NCI-H146 treated with DMSO at 0.1 percent for 48 hours (cell line): Measurements from ENCODE around the gene MTHFD1L.
A peak's percentile ranks its signal among the peaks of the same experiment; 100 is the strongest.
"Not testable (repeated sequence)": the region's sequence is repeated elsewhere in the genome, so short reads cannot be mapped to it uniquely, and the experiment has no call there.

Source experiments
- DNase-seq: peaks from one replicate; lab custom pipeline; 2025; ENCODE audit not compliant: unreplicated experiment; lab: John Stamatoyannopoulos, UW

Gene MTHFD1L

DNA sequence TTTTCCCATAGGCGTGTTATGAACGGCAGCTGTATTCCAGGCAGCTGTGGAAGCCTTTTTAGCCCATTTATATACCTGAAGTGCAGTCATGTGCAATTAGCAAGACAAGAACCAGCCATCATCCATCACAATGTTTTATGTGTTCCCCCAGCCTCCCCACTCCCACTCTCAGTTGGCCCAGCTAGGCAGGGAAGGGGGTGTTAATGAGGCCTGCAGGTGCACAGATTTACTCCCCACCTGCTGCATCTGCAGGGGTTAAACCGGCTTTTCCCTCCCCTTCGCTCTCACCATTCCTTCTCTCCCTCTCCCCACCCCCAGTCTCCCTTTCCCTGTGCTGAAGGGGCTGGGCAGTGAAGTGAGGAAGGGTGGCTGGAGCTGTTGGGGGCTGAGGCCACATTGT, 224.5 kb downstream of the MTHFD1L start:
- no peak for DNase-seq

DNA sequence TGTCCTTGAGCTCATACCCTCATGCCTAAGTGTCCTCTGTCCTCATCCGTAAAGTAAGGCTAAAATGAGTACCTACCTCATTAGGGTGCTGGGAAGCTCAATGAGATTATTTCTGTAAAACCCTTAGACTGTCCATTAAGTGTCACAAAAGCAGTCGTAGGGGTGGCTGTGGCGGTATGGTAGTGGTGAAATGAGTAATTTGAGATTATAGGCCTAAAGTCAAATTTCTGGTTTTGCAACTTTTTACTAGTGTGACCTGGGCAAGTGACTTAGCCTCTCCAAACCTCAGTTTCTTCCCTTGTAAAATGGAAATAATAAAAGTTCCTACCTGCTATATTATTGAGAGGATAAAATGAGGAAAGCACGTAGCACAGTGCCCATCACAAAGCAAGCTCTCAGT, 226.1 kb downstream of the MTHFD1L start:
- DNase-seq, result no peak

DNA sequence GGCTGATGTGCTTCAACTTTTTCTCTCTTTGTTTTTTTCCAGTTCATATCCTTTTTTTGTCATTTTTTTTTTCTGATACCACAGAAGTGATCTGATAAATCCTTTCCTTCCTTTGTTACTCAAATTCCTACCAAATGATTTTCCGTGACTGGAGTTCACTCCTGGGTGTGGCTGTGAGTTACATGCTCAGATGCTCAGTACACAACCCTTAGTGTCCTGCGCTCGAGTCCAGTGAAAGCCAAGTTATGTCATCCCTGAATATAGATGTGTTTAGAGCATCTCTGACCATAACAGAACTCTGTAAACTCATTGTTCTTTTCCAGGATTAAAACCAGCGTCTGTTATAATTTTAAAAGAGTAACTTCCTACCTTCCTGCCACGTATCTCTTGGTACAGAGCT, 227.1 kb downstream of the MTHFD1L start:
- no peak for DNase-seq

DNA sequence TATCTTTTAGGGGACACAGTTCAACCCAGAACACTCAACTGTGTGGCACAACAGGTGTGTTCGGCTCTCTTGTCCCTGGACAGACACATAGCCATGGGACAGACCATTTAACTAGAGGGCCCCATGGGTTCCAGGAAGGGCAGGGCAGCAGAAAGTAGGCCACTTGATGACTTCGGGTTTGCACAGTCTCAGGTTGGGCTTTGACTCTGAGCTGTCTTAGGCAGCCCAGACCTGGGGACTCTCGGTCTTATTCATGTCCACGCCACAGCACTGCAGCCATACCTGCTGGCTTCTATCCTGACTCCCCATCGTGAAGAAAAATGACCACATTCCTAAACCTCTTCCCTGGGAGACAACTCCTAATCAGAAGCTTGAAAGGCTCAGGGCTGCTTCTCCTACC, 228.2 kb downstream of the MTHFD1L start:
- DNase-seq, result no peak

DNA sequence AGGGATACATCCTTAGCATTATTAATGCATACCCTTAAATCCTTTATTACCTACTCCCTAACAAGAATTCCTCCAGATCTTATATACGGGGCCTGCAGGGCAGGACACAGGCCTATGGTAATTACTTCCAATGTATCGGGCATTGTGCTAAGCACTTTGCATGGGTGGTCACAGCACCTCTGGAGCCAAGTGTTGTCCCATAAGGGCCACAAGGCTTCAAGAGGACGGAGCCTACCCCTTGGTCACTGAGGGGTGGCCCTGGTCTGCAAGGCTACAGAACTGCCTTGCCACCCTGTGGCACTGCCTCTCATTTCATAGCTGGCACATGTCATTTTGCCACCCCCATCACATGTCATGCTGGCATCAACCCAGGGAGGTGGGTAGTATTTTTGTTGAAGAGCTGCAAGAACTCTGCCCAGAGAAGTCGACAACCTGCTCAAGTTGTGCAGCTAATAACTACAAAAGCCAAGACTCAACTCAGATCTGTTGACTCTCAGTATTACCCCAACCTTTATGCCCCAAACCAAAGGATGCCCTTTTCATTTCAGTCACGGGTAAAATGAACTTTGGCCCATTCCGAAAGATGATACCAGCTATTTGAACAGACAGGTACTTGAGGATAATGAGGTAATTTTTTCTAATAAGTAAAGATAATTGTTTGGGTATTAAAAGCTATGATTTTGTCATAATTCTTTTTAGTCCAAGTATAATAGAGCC, 230.2 kb downstream of the MTHFD1L start:
- peak; percentile 87 for DNase-seq

DNA sequence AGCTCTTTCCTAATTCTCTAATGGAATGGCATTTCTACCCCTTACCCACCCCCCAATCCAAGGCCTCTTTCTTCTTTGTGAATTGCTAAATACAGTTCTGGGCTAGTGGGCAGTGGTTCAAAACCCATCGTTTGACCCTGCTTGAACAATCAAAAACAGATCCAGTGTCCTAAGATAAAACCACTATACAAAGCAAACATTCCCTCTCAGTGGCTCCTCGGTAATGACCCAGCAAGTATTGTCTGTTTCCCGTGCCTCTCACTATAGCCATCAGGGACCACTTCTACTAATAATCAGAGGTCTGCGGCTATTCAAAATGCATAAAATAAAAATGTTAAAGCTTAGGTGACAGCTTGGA, 230.7 kb downstream of the MTHFD1L start:
- peak; percentile 87 for DNase-seq

DNA sequence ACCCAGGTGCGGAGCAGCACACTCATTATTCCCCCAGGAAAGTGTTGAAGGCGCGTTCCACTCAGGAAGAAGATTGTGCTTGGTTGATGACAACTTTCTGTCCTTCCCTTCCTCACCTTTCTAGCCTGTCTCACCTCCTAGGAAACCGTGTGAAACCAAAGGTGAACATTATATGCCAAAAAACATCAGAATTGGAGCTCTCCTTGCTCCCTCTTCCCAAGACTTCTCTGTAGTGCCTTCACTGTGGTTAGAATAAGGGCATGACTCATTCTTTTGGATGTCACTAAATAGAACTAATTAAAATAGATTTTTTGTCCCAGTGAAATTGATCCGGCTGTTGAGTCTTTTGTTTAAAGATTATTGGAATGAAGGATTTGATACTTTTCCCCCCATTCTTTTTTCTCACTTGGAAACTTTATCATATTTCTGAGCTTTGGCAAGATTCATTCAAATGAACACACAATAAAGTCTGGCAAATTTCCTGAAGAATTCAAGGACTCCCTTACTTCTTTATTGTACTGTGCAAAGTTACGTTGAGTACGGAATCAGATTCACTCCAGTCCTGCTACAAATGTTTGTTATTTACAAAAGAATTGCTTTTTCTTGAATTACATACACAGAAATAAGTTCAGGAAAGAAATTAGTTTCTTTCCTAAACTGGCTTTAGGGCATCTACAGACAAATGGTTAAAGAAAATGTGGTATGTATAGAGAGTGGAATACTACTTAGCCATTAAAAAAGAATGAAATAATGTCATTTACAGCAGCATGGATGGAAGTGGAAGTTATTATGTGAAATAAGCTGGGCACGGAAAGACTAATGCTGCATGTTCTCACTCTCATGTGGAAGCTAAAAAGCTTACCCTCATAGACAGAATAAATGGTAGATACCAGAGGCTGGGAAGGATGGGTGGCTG, 231.4 kb downstream of the MTHFD1L start:
- DNase-seq, result no peak

DNA sequence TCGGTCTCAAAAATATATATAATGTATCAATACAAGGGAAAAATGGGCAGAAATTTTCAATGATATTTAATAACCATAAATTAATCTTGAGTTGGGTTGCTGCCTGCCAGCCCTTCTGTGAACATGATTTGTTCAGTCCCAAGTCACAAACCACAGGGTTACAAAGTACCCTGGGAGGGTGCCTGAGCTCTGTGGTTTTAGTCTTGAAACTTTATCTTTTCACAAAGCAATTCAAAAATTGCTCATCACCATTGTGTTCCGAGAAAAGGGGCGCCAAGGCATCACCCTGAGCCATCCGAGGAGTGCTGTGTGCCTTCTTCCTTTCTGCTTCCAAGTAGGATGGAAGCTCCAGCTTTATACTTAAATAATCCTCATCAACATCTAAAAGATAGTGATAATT, 232.7 kb downstream of the MTHFD1L start:
- DNase-seq, result no peak

DNA sequence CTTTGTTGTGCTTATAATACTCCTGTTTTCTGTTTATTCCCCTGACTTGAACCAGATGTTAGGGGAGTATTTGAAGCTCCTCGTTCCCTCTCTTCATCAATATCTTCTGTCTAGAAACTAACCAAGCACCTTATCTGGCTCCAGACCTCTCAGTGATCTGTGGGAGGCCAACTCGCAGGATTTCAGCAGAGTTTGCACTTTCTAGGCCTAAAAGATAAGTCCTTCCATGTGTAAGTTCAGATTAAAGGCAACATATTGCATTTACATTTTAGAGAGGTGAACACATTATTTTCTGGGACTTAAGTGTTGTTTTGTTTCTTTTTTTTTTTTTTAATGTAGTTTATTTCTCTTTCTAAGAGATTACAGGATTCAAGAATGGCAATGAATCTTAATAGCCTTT, 234.8 kb downstream of the MTHFD1L start:
- no peak for DNase-seq

DNA sequence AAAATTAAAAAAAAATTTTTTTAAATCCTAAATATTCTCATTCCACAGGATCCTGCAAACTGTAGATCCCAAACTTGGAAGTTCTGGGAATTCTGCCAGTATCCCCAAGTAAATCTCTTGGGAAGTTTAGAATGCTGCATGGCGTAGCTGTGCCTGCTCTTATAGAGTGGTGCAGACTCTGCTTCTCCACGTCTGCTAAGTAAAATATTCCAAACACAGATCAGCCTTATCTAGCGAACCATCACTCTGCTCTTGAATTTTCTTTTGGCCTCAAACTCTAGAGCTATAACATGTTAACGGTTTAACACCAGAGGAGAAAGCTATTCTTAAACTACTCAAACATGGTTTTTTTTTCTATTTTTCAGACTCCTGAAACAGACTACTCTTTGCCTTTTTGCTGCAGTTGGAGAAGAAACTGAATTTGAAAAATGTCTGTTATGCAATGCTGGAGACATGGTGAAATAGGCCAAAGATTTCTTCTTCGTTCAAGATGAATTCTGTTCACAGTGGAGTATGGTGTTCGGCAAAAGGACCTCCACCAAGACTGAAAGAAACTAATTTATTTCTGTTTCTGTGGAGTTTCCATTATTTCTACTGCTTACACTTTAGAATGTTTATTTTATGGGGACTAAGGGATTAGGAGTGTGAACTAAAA, 235.8 kb downstream of the MTHFD1L start:
- DNase-seq, result no peak

DNA sequence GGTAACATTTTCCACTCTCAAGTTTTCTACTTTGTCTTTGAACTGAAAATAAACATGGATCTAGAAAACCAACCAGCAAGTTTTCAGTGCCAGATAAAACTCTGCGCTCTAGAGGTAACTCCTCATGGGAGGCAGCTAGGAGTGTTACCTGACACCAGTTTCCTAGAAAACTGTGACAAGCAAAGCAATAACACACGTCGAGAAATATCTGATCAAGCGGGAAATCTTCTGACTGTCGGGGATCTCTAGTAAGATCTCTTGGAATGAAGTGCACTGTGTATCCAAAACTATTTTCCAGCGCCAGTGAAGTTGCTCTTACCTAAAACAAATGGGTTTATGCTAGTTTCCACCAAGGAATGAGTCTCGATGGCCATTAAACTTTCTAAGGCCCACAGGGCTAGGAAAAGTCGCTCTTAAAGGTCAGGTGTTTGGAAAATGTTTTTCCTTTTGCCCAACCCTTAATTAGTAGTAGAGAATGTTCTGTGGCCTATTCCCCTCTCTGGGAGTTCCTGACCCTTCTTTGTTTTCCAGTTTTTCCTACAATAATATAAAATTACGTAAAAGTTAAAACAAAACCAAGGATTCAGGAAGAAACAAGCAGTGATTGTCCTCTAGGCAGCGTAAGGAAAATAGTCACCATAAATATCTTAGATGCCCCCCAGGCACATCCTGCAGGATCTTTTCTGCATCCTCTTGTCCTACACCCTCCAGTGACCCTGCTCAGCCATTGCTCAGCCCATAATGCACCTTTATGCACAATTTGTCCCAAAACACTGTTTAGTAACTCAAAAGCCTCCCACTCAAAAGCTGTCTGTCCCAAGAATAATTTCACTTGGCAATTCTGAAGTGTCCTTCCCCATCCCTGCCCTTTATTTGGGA, 236.6 kb downstream of the MTHFD1L start:
- no peak for DNase-seq

DNA sequence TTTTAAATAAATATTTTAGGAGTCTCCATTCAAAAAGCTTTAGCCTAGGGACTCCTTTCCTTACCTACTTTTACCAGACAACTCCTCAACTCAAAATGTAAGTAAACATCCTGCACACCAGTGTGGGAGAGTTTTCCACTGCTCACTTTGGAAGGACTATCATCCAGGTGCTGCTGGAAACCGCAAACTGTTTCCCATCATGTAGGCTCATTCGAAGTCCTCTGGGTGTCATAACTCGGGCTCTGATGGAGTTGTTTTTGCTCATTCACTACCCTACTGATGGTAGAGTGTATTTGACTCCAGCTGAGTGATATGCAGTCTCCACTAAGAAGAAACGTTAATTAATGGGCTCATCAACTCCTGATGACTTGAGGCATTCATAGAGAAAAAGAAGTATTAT, 237.8 kb downstream of the MTHFD1L start:
- no peak for DNase-seq

DNA sequence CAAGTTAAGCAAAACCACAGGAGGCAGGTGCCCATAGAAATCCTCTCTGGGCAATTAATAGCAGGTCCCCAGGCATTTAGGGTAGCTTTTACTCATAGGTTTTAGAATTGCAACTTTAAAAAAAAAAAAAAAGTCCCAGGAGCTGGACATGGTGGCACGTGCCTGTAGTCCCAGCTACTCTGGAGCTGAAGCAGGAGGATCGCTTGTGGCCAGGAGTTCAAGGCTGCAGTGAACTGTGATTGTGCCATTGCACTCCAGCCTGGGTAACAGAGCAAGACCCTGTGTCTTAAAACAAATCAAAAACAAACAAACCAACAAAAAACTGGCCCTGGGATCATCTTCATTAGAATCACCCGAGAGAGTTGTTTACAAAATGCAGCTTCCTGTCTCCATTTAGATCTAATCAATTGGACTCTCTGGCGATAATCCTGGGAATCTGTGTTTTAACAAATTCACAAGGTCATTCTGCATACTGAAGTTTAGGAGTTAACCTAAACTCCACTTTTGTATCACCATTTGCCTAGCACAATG, 242.5 kb downstream of the MTHFD1L start:
- DNase-seq, result no peak

DNA sequence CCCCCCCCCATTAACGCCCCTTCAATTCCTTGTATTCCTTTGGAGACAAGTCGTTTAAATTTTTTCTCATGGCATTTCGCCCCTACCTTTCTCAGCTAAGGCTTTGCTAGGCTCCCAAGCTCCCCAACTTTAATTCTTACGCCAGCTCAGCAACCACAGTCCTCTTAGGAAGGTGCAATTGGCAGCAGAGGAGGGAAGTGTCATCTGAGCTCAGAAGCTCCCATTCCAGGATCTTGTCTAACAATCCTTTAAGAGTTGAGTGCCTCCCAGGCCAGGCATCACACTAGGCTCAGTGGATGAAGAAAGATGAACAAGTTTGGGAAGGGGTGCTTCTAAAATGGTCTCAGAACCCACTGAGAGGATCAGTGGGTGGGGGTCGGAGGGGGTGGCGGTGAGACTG, 243.0 kb downstream of the MTHFD1L start:
- no peak for DNase-seq

DNA sequence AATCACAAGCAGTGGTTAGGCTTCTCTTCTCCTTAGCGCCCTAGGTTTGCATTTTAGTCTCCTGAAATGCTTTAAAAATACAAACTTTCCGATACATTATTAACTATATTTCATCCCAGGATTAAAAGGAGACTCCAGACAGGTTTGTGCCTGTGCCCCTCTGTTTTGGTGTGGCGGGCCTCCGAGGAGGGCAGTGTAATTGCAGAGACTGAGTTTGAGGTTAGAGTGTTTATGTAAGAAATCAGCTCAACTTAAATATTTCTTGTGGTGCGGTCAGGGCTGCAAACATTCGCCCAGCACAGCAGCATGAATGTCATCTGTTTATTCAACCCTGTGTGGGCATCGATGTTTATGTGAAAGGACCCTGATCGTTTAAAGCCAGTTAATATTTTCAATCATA, 243.9 kb downstream of the MTHFD1L start:
- no peak for DNase-seq

DNA sequence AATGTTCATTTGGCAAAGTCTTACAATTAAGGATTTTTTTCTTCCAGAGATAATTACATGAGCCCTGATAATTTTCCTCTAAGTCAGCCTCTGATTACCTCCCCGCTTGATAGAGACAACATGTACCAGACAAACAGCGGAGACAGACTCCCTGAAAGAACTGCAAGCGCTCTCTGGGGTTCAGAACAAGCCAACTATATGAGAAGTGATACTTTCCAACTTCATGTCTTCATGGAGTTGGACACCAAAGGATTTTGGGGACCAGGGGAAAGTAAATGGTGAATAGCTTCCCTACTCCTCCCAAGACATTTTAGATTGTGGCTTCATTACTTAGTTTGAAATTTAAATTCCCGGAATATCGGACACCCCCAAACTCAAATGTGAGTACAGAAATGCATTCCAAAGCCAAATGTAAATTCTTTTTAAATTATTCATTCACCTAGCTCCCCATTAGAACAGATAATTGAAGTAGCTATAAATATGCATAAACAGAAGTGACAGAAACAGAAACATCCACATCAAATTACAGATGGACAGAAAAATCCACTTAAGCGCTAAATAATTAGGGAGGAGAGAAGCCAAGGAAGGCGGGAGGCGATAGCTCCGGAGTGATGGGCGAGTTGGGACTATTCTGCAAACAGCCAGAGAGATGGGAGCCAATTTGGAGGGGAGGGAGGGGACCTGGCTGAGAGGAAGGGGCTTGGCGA, 244.5 kb downstream of the MTHFD1L start:
- DNase-seq, result no peak

DNA sequence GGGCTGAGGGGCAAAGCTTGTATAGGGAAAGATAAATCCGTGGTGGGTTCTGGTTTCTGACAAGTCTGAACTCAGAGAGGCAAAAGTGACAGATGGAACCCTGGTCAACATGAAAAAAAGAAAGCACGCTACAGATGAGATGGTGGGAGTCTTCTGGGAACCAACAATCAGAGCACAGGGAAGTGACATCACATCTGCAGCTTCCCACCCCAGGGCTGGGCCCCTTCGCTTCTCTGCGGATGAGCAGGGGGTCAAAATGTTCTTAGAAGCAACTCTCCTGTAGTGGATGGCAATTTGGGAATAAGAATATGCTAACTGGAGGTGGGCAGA, 245.0 kb downstream of the MTHFD1L start:
- DNase-seq, result no peak

DNA sequence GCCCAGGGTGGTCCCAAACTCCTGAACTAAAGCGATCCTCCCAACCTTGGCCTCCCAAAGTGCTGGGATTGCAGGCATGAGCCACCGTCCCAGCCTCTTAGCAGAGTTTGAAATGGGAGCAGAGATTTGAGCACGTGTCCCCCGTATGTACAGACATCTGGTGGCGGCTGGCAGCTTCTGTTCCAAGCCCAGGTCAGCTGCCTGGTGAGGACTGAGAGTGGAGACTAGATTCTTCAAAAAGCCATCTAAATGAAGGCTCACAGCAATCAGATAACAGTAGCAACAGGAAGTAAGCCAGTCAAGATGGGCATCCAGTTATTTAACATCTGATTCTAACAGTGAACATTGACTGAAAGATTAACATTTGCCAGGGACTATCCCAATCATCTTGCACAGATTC, 246.2 kb downstream of the MTHFD1L start:
- DNase-seq, result no peak

DNA sequence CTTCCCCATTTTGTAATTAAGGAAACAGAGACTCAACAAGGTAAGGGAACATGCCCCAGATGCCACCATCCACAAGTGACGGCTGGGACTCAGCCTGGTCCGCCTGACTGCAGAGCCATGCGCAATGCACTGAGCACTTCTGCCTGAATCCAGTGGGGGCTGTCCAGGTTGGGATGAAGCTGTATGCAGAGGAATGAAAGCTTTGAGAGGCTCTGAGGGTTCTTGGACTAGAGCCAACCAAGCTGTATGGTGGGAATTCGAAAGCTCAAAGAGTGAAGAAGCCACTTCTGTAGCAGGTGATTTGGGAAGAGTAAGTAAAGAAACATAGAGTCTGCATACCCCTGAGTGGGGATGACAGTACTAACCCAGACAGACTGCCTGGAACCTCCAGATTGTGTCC, 246.6 kb downstream of the MTHFD1L start:
- DNase-seq, result no peak

DNA sequence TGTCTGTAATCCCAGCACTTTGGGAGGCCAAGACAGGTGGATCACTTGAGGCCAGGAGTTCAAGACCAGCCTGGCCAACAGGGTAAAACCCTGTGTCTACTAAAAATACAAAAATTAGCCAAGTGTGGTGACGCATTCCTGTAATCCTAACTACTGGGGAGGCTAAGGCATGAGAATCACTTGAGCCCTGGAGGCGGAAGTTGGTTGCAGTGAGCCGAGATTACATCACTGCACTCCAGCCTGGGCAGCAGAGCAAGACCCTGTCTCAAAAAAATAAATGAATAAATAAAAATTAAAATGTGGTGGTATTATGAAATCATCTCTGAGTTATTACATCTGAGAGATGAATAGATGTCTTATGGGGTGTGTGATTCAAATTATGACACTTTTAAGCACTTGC, 247.4 kb downstream of the MTHFD1L start:
- not testable (repeated sequence) for DNase-seq
